ENCODE results near the gene MRLN. TPM values are rescaled to one million over a fixed set of nuclear protein-coding genes. Genes with fewer than 3 reads are reported as not detected.

The MRLN gene
- total and polyA plus RNA-seq, 2 of the 8 experiments (the other 6 are each of a cell fraction or from before 2014, with no cell fraction given): 0.21 TPM; not detected in 1

- H4K8ac ChIP-seq (ENCODE audit: extremely low read depth, insufficient read depth, low read length): no peak overlapping the region
- 87% methylated on average over 7 of the region's 7 CpGs; no CpG with 5 or more reads in 1 of the 2 experiments for WGBS, 2 experiments (ENCODE audit: extremely low coverage in 1 of 2, insufficient coverage in 1 of 2, insufficient read length in 1 of 2, insufficient replicate concordance in 2 of 2, low coverage in 1 of 2, low lambda C conversion rate in 2 of 2, missing lambda C conversion rate in 1 of 2)
- H3K56ac ChIP-seq (replicated peaks; ENCODE audit: insufficient read length, low read depth, low read length): no peak overlapping the region
- no peak overlapping the region for H3K4me2 ChIP-seq (ENCODE audit: insufficient read depth in 1 of 2, low read depth in 2 of 2, low read length in 2 of 2)
- no peaks in the 10 kb centered on the region; a peak in 1 of 4 replicates for H3K9me3 ChIP-seq (ENCODE audit: insufficient read depth in 2 of 2, low read depth in 1 of 2, low read length in 1 of 2)
- ChIA-PET POLR2A (ENCODE audit: partially characterized antibody) (interaction anchor here (5.6 kb wide), 1 partner anchor 12 kb away, joined by 27 read pairs; no protein-coding TSS in a partner anchor), CTCF (ENCODE audit: partially characterized antibody) (interaction anchor here (0.7 to 1.9 kb wide), 5 partner anchors 12 to 159 kb away, joined by 3 to 7 read pairs (median 3); no protein-coding TSS in a partner anchor)
- DNase-seq (ENCODE audit: low read depth in 1 of 2, low spot score in 2 of 2) (no peak), FAIRE-seq (no peak)
- no peak overlapping the region for H3K23ac ChIP-seq (ENCODE audit: insufficient read length)
- no peaks in the 10 kb centered on the region for H4K20me1 ChIP-seq (replicated peaks in 1 of 2; ENCODE audit: control insufficient read depth in 1 of 2, insufficient read depth in 2 of 2, low read length in 2 of 2)
- H2BK12ac ChIP-seq (ENCODE audit: low read depth, low read length): no peak overlapping the region
- peaks cover 15% of the 10 kb centered on the region; the same call in 1 of the 2 replicates for H3K23me2 ChIP-seq (ENCODE audit: low read depth, low read length)
- H3K4me3 ChIP-seq (ENCODE audit: extremely low read depth in 1 of 4, insufficient read depth in 2 of 4, low read depth in 3 of 4, low read length in 4 of 4): no peak overlapping the region
- no peak overlapping the region for H3K14ac ChIP-seq (ENCODE audit: insufficient read length)
- no peaks in the 10 kb centered on the region for H3K79me1 ChIP-seq (ENCODE audit: low read depth, low read length)
- no peak overlapping the region for H2AK5ac ChIP-seq (ENCODE audit: low read depth, low read length)
- no peak overlapping the region for H2AFZ ChIP-seq (ENCODE audit: low read length)
- H2BK15ac ChIP-seq (ENCODE audit: low read length): no peak overlapping the region
- H4K91ac ChIP-seq (replicated peaks; ENCODE audit: insufficient read length, low read length): no peak overlapping the region
- no peak overlapping the region for H3K9ac ChIP-seq (replicated peaks in 1 of 4; ENCODE audit: extremely low read depth in 1 of 4, low read depth in 3 of 4, low read length in 3 of 4)
- H2BK120ac ChIP-seq (replicated peaks; ENCODE audit: low read depth, low read length): no peak overlapping the region
- no peak overlapping the region for H3K4ac ChIP-seq (replicated peaks; ENCODE audit: insufficient read length, low read depth, low read length)
- H3K27me3 ChIP-seq (replicated peaks in 1 of 4; ENCODE audit: control insufficient read depth in 3 of 4, extremely low read depth in 1 of 4, insufficient read depth in 3 of 4, low read length in 3 of 4): peaks cover 0 to 15% (median 8%) of the 10 kb centered on the region in 4 experiments; a peak in 5 of 7 replicates
- no peaks in the 10 kb centered on the region for H3K36me3 ChIP-seq (ENCODE audit: control insufficient read depth in 2 of 4, insufficient read depth in 4 of 4, low read length in 3 of 4)
- no peak overlapping the region for H3K18ac ChIP-seq (ENCODE audit: extremely low read depth, low read length)
- no peak overlapping the region for H2BK5ac ChIP-seq (ENCODE audit: low read depth, low read length)
- H4K5ac ChIP-seq (ENCODE audit: insufficient read length, low read depth, low read length): no peak overlapping the region
- H2BK20ac ChIP-seq (ENCODE audit: low read length): no peak overlapping the region
- no peak overlapping the region for H3K27ac ChIP-seq (ENCODE audit: low read depth, low read length)
- H3K4me1 ChIP-seq (replicated peaks in 1 of 4; ENCODE audit: control insufficient read depth in 3 of 4, insufficient read depth in 4 of 4, low read length in 3 of 4): peaks cover 0 to 5% (median 5%) of the 10 kb centered on the region in 4 experiments; a peak in 4 of 7 replicates
- H3K79me2 ChIP-seq (ENCODE audit: control insufficient read depth in 1 of 2, insufficient read depth in 2 of 2, low read length in 2 of 2): peaks cover 0 to 2% of the 10 kb centered on the region in 2 experiments; a peak in 1 of 4 replicates
Observed at GRCh38 chr10:59713196-59713821, 39.9 kb downstream of the MRLN start.

Measured in H1 (cell line).